Common myeloid progenitor, CD34-positive (primary cell): ENCODE results near the gene CASKIN2.

Experiments
- CTCF ChIA-PET: fragments of 350-600 bp; sonication (Branson Sonifier 250); formaldehyde crosslinking; loops from one replicate; lab custom pipeline; 2021; ENCODE audit warnings: antibody characterized with exemption; lab: Charles Lee
- POLR2A ChIA-PET: fragments of 350-600 bp; sonication (Branson Sonifier 250); formaldehyde crosslinking; loops from one replicate; lab custom pipeline; 2021; ENCODE audit warnings: antibody characterized with exemption; lab: Charles Lee
- DNase-seq, 3 donors: peaks; one replicate each; pipeline versions ENCODE4 v3.0.0 to v3.0.0-alpha.2; 2013
- H3K27ac ChIP-seq, 2 experiments: 1 replicate in 1 of 2; 2 replicates in 1 of 2; pipeline ENCODE4 v1.7.0; 2013; ENCODE audit warnings: inconsistent platforms in 2 of 2, low read length in 2 of 2, mild to moderate bottlenecking in 2 of 2, low read depth in 1 of 2, moderate library complexity in 1 of 2; ENCODE audit not compliant: severe bottlenecking in 2 of 2, insufficient read depth in 1 of 2, poor library complexity in 1 of 2
- H3K27me3 ChIP-seq, 5 experiments: replicated peaks in 2 of 5; 1 replicate in 3 of 5; 2 replicates in 2 of 5; pipeline versions ENCODE4 v1.6.1 to v1.7.0; 2013; ENCODE audit warnings: low read length in 4 of 5, mild to moderate bottlenecking in 2 of 5, moderate library complexity in 2 of 5, inconsistent platforms in 1 of 5; ENCODE audit not compliant: insufficient read depth in 5 of 5, control insufficient read depth in 4 of 5
- H3K36me3 ChIP-seq, 4 experiments: 1 replicate in 2 of 4; 2 replicates in 2 of 4; pipeline versions ENCODE4 v1.6.1 to v1.7.0; 2013; ENCODE audit warnings: low read length in 3 of 4, control low read depth in 1 of 4, mild to moderate bottlenecking in 1 of 4; ENCODE audit not compliant: control insufficient read depth in 4 of 4, insufficient read depth in 4 of 4
- H3K4me1 ChIP-seq, 4 experiments: 1 replicate in 3 of 4; 2 replicates in 1 of 4; pipeline versions ENCODE4 v1.6.1 to v1.7.1; 2013; ENCODE audit warnings: low read length in 3 of 4, mild to moderate bottlenecking in 3 of 4, control low read depth in 1 of 4, inconsistent platforms in 1 of 4, moderate library complexity in 1 of 4; ENCODE audit not compliant: control insufficient read depth in 4 of 4, insufficient read depth in 4 of 4; ENCODE audit errors: control extremely low read depth in 1 of 4
- H3K4me3 ChIP-seq, 7 experiments: 1 replicate in 4 of 7; 2 replicates in 3 of 7; pipeline versions ENCODE4 v1.5.1 to v1.7.0; 2013; ENCODE audit warnings: mild to moderate bottlenecking in 7 of 7, low read length in 6 of 7, moderate library complexity in 6 of 7, inconsistent platforms in 2 of 7, low read depth in 2 of 7, control low read depth in 1 of 7; ENCODE audit not compliant: insufficient read depth in 4 of 7, control insufficient read depth in 1 of 7; ENCODE audit errors: extremely low read depth in 1 of 7
- H3K9me3 ChIP-seq, 5 experiments: 1 replicate in 4 of 5; 2 replicates in 1 of 5; pipeline versions ENCODE4 v1.6.1 to v1.7.1; 2013; ENCODE audit warnings: low read length in 4 of 5, mild to moderate bottlenecking in 2 of 5, inconsistent platforms in 1 of 5, low read depth in 1 of 5, moderate library complexity in 1 of 5; ENCODE audit not compliant: control insufficient read depth in 4 of 5, insufficient read depth in 2 of 5; ENCODE audit errors: control extremely low read depth in 1 of 5
- WGBS: methylation state at CpG from one replicate; pipeline ENCODE4 v1.1.5; 2013; ENCODE audit not compliant: insufficient coverage; 5-methylcytosine and 5-hydroxymethylcytosine counted together

CASKIN2 gene

DNA sequence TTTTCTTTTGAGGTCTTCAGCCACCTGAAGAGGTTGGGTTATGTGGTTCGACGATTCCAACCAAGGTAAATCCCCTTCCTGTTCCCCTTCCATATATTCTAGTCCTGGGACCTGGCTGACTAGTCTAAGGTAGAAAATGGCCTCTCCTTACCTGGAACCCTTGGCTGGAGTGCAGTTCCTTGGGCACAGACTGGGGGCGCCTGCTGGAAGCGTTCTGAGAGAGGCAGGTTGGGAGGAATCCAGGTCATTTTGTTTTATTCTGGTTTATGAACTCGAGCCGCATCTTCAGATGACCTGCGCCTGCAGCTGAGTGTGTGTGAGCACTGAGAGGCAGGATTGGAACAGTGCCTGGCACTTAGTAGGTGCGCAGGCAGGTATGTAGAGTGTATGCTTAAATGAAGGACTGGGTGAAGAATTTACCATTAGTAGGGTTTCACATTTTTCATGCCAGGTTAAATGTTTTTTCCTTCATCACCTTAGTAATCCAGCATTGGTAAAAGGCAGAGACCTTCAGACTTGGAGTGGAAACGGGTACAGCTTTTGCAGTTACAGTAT is 3.7 kb upstream of the CASKIN2 start:
- DNase-seq, result no peak
- H3K27ac ChIP-seq, result no peak overlapping the region
- ChIA-PET POLR2A (interaction anchor here (0.6 kb wide), 1 partner anchor 20 kb away, joined by 3 read pairs; no protein-coding TSS in a partner anchor), CTCF (interaction anchor here (0.6 to 4.1 kb wide), 6 partner anchors 14 to 278 kb away, joined by 3 to 18 read pairs (median 4); no protein-coding TSS in a partner anchor)
- peak overlapping the region in 1 of 7 experiments; percentile 5 for H3K4me3 ChIP-seq
- no peaks in the 10 kb centered on the region for H3K9me3 ChIP-seq
- H3K36me3 ChIP-seq, result peaks cover 0 to 31% (median 20%) of the 10 kb centered on the region in 4 experiments
- peaks cover 17 to 40% (median 39%) of the 10 kb centered on the region in 4 experiments for H3K4me1 ChIP-seq
- H3K27me3 ChIP-seq, result no peaks in the 10 kb centered on the region
- WGBS, result 96% methylated on average over 6 of the region's 9 CpGs

DNA sequence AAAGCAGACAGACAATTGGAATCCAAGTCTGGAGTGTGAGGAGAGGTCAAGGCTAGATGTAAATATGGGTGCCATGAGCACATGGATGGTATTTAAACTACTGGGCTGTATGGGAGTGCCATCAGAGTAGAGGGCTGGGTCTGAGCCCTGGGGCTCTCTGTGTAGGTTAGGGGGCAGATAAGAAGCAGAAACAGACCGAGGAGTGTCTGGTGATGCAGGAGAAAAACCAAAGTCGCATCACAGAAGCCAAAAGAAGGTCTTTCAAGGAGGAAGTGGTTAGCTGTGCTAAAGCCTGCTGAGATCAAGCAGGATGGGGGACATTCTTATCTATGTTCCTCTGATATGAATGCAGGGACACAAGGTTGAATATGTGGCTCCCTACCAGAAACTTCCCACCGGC is 2.9 kb upstream of the CASKIN2 start:
- WGBS, result 0% methylated on average over 2 of the region's 3 CpGs

DNA sequence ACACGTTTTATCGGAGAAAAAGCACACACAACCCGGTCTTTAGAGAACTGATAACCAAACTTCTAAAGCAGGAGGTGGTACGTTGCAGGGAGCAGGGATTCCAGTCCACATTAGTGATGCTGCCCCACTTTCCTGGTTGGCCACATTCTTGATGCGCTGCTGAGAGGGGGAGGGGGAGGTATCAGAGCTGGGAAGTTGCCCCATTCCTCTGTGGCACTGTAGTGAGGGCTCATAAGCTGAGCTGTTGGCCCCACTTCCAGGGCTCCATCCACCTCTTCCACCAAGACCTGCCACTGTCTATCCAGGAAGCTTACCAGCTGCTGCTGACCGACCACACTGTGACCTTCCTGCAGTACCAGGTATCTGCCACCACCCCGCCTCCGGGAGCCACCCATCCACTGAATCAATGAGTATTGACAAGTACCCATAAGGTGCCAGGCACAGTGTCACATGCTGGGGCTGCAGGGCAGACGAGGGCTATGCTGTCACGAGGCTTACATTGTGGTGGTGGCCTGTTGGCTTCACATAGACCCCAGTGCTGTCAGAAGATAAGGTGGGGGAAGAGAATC is 2.0 kb upstream of the CASKIN2 start:
- DNase-seq, result peak in 1 of 3 donors; percentile 12
- peaks cover 17 to 40% (median 40%) of the 10 kb centered on the region in 4 experiments for H3K4me1 ChIP-seq
- 83% methylated on average over 5 of the region's 10 CpGs for WGBS
- H3K4me3 ChIP-seq, result peak overlapping the region; percentile 67 to 91 (median 80)
- POLR2A ChIA-PET, result interaction anchor here (0.6 to 1.6 kb wide), 3 partner anchors 8 to 63 kb away, joined by 3 to 9 read pairs (median 8); partner anchors contain the start of gene LLGL2
- H3K36me3 ChIP-seq, result peaks cover 0 to 21% (median 12%) of the 10 kb centered on the region in 4 experiments
- H3K27ac ChIP-seq, result no peak overlapping the region
- CTCF ChIA-PET, result interaction anchor here (0.8 to 4.1 kb wide), 11 partner anchors 8 to 248 kb away, joined by 3 to 18 read pairs (median 6); partner anchors contain the start of gene LLGL2
- no peaks in the 10 kb centered on the region for H3K9me3 ChIP-seq
- no peaks in the 10 kb centered on the region for H3K27me3 ChIP-seq

More for the DNA sequence above, 2.9 kb upstream of the CASKIN2 start:
- Histone ChIP-seq H3K36me3 (peaks cover 0 to 23% (median 15%) of the 10 kb centered on the region in 4 experiments), H3K9me3 (no peaks in the 10 kb centered on the region), H3K4me3 (peak overlapping the region in 6 of 7 experiments; percentile 5 to 91 (median 58)), H3K4me1 (peaks cover 17 to 40% (median 40%) of the 10 kb centered on the region in 4 experiments), H3K27me3 (no peaks in the 10 kb centered on the region), H3K27ac (peak overlapping the region in 1 of 2 experiments; percentile 29)
- peak; percentile 83 to 91 (median 87) for DNase-seq
- POLR2A ChIA-PET, result interaction anchor here (0.5 to 1.6 kb wide), 3 partner anchors 20 to 335 kb away, joined by 3 read pairs; partner anchors contain the start of gene SUMO2
- CTCF ChIA-PET, result interaction anchor here (0.8 to 4.1 kb wide), 6 partner anchors 13 to 277 kb away, joined by 3 to 18 read pairs (median 4); no protein-coding TSS in a partner anchor

DNA sequence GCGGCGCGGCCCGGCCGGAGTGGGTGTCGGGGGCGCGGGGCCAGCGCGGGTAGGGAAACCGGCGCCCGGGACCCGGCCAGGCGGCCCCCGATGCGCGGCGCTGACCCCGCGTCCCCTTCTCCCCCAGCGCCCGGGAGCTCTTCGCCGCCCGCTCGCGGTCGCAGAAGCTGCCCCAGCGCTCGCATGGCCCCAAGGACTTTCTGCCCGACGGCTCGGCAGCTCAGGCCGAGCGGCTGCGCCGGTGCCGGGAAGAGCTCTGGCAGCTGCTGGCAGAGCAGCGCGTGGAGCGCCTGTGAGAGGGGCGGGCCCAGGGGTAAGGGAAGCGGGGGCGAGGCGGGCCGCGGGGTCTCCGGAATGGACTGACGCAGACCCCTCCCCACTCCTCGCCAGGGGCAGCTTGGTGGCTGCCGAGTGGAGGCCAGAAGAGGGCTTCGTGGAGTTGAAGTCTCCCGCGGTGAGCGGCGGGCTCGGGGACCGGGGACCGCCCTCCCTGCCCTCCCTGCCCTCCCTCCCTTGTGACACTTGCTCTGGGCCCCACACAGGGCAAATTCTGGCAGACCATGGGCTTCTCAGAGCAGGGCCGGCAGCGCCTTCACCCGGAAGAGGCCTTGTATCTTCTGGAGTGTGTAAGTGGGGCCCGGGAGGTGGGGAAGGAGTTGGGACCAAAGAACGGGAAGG is 1.4 kb upstream of the CASKIN2 start:
- DNase-seq, result peak; percentile 18 to 43 (median 36)
- peaks cover 0 to 15% (median 9%) of the 10 kb centered on the region in 4 experiments for H3K36me3 ChIP-seq
- CTCF ChIA-PET, result interaction anchor here (0.6 to 4.1 kb wide), 22 partner anchors 7 to 256 kb away, joined by 3 to 18 read pairs (median 3); partner anchors contain the start of genes GGA3, LLGL2, MRPS7 and TMEM94
- WGBS, result under 1% methylated on average over 47 of the region's 65 CpGs
- no peaks in the 10 kb centered on the region for H3K9me3 ChIP-seq
- POLR2A ChIA-PET, result interaction anchor here (0.6 to 1.6 kb wide), 8 partner anchors 9 to 563 kb away, joined by 3 to 9 read pairs (median 4); partner anchors contain the start of genes LLGL2 and MYO15B
- H3K4me1 ChIP-seq, result peaks cover 17 to 40% (median 40%) of the 10 kb centered on the region in 4 experiments
- H3K27ac ChIP-seq, result no peak overlapping the region
- H3K27me3 ChIP-seq, result no peaks in the 10 kb centered on the region
- H3K4me3 ChIP-seq, result peak overlapping the region; percentile 67 to 91 (median 80)

DNA sequence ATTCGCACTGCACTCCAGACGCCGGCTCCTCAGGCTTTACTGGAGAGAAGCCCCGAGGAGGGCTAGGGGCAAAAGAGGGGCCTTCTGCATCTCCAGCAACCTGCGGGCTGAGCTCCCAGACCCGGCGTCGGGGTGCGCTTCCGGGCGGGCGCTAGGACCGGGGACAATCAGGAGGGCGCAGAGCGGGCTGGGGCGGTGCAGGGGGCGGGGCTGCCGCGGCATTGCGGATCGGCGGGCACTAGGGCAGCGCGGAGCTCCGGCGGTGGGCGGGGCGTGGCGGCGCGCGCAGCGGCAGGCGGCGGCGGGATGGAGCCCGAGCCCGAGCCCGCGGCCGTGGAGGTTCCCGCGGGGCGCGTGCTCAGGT is 900 bp upstream of the CASKIN2 start, which contains the start of gene TSEN54:
Gene TSEN54 (plus strand): TSS at position 274 of the 364 bp plus-strand sequence. CDS start 33 bp downstream, at position 307.
- Histone ChIP-seq H3K4me1 (peaks cover 17 to 40% (median 40%) of the 10 kb centered on the region in 4 experiments), H3K4me3 (peak within 1 kb of the TSS; percentile 67 to 91 (median 80)), H3K27me3 (no peaks in the 10 kb centered on the region), H3K27ac (no peak within 1 kb of the TSS), H3K9me3 (no peaks in the 10 kb centered on the region), H3K36me3 (peaks cover 0 to 10% (median 6%) of the 10 kb centered on the region in 4 experiments)
- ChIA-PET CTCF (interaction anchor here (0.6 to 4.1 kb wide), 22 partner anchors 8 to 256 kb away, joined by 3 to 18 read pairs (median 3); partner anchors contain the start of genes GGA3, LLGL2, MRPS7 and TMEM94), POLR2A (interaction anchor here (0.6 to 1.5 kb wide), 6 partner anchors 9 to 564 kb away, joined by 3 to 8 read pairs (median 4); partner anchors contain the start of genes LLGL2 and MYO15B)
- under 1% methylated on average over 44 of the region's 45 CpGs for WGBS
- DNase-seq, result peak; percentile 83 to 92 (median 92)

DNA sequence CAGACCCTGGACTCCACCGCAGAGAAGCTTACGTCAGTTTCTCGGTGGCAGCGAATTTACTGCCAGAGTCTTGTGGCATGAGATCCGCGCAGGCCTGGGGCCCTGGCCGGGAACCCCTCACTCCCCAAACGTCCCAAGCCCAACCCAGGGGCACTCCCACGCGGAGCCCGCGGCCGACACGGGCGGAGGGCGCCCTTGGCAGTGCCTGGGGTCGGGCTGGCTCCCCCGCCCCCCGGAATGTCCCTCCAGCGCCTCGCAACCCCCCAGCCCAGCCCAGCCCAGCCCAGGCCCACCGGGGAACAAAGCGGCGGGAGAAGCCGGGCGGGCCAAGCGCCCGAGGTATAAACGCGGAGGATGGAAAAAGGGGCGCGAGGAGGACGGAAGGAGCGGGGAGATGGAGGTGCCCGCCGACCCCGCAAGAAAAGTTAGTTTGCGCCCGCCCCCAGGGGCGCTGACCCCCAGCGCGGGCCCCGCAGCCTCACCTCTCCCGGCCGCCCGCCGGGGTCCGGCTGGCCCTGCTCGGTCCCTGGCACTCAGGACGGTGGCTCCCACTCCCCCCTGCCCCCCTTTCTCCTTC is 330 bp downstream of the CASKIN2 start:
- Histone ChIP-seq H3K27me3 (no peaks in the 10 kb centered on the region), H3K4me1 (peaks cover 17 to 40% (median 40%) of the 10 kb centered on the region in 4 experiments), H3K9me3 (no peaks in the 10 kb centered on the region), H3K27ac (no peak overlapping the region), H3K4me3 (peak overlapping the region; percentile 67 to 91 (median 80)), H3K36me3 (peaks cover 0 to 6% (median 4%) of the 10 kb centered on the region in 4 experiments)
- under 1% methylated on average over 39 of the region's 50 CpGs for WGBS
- peak in 1 of 3 donors; percentile 27 for DNase-seq
- POLR2A ChIA-PET, result interaction anchor here (0.9 kb wide), 1 partner anchor 10 kb away, joined by 3 read pairs; no protein-coding TSS in a partner anchor
- CTCF ChIA-PET, result interaction anchor here (0.7 to 1.5 kb wide), 3 partner anchors 14 to 244 kb away, joined by 3 to 5 read pairs (median 3); partner anchors contain the start of gene MIF4GD
